ENCODE measurements around the gene CCBE1.

Gene CCBE1

GRCh38 chr18:59555995-59556659 is 141.1 kb downstream of the CCBE1 start:
- H3K9me3 ChIP-seq (ENCODE audit: control insufficient read depth in 5 of 5, low read length in 5 of 5) = peaks cover 0 to 6% (median 0%) of the 10 kb centered on the region in 5 donors
- H3K4me3 ChIP-seq (ENCODE audit: low read depth in 1 of 5, low read length in 5 of 5) = no peak overlapping the region
- H3K4me1 ChIP-seq (ENCODE audit: control insufficient read depth in 5 of 5, insufficient read depth in 5 of 5, low read length in 5 of 5) = no peaks in the 10 kb centered on the region
- H3K27ac ChIP-seq (ENCODE audit: low read depth, low read length) = no peak overlapping the region
- H3K27me3 ChIP-seq (ENCODE audit: control insufficient read depth in 5 of 5, insufficient read depth in 4 of 5, low read length in 5 of 5) = peaks cover 0 to 2% (median 0%) of the 10 kb centered on the region in 5 donors
- H3K9ac ChIP-seq (ENCODE audit: low read length in 5 of 5) = no peak overlapping the region
- H3K36me3 ChIP-seq (ENCODE audit: control insufficient read depth in 5 of 5, insufficient read depth in 5 of 5, low read length in 5 of 5) = no peaks in the 10 kb centered on the region

- Histone ChIP-seq H3K9me3 (ENCODE audit: control insufficient read depth in 5 of 5, low read length in 5 of 5) (peaks cover 0 to 6% (median 0%) of the 10 kb centered on the region in 5 donors), H3K4me3 (ENCODE audit: low read depth in 1 of 5, low read length in 5 of 5) (no peak overlapping the region), H3K27ac (ENCODE audit: low read depth, low read length) (no peak overlapping the region), H3K9ac (ENCODE audit: low read length in 5 of 5) (no peak overlapping the region), H3K27me3 (ENCODE audit: control insufficient read depth in 5 of 5, insufficient read depth in 4 of 5, low read length in 5 of 5) (peaks cover 0 to 2% (median 0%) of the 10 kb centered on the region in 5 donors), H3K4me1 (ENCODE audit: control insufficient read depth in 5 of 5, insufficient read depth in 5 of 5, low read length in 5 of 5) (peaks cover 0 to 5% (median 0%) of the 10 kb centered on the region in 5 donors), H3K36me3 (ENCODE audit: control insufficient read depth in 5 of 5, insufficient read depth in 5 of 5, low read length in 5 of 5) (no peaks in the 10 kb centered on the region)
Observed at GRCh38 chr18:59554796-59555335, 142.4 kb downstream of the CCBE1 start.

GRCh38 chr18:59553273-59553870 is 143.9 kb downstream of the CCBE1 start:
- Histone ChIP-seq H3K9ac (ENCODE audit: low read length in 5 of 5) (no peak overlapping the region), H3K4me3 (ENCODE audit: low read depth in 1 of 5, low read length in 5 of 5) (no peak overlapping the region), H3K9me3 (ENCODE audit: control insufficient read depth in 5 of 5, low read length in 5 of 5) (peaks cover 0 to 6% (median 0%) of the 10 kb centered on the region in 5 donors), H3K4me1 (ENCODE audit: control insufficient read depth in 5 of 5, insufficient read depth in 5 of 5, low read length in 5 of 5) (peaks cover 0 to 5% (median 0%) of the 10 kb centered on the region in 5 donors), H3K27me3 (ENCODE audit: control insufficient read depth in 5 of 5, insufficient read depth in 4 of 5, low read length in 5 of 5) (peaks cover 0 to 2% (median 0%) of the 10 kb centered on the region in 5 donors), H3K27ac (ENCODE audit: low read depth, low read length) (no peak overlapping the region), H3K36me3 (ENCODE audit: control insufficient read depth in 5 of 5, insufficient read depth in 5 of 5, low read length in 5 of 5) (no peaks in the 10 kb centered on the region)

- H3K4me1 ChIP-seq (ENCODE audit: control insufficient read depth in 5 of 5, insufficient read depth in 5 of 5, low read length in 5 of 5) = peaks cover 0 to 14% (median 7%) of the 10 kb centered on the region in 5 donors
- H3K27ac ChIP-seq (ENCODE audit: low read depth, low read length) = no peak overlapping the region
- H3K27me3 ChIP-seq (ENCODE audit: control insufficient read depth in 5 of 5, insufficient read depth in 4 of 5, low read length in 5 of 5) = peaks cover 0 to 2% (median 0%) of the 10 kb centered on the region in 5 donors
Observed at GRCh38 chr18:59551902-59552635, 145.2 kb downstream of the CCBE1 start.

GRCh38 chr18:59550174-59550516 is 147.1 kb downstream of the CCBE1 start:
- H3K9me3 ChIP-seq (ENCODE audit: control insufficient read depth in 5 of 5, low read length in 5 of 5) = no peaks in the 10 kb centered on the region
- H3K27me3 ChIP-seq (ENCODE audit: control insufficient read depth in 5 of 5, insufficient read depth in 4 of 5, low read length in 5 of 5) = no peaks in the 10 kb centered on the region
- H3K27ac ChIP-seq (ENCODE audit: low read depth, low read length) = no peak overlapping the region
- no peak overlapping the region for H3K9ac ChIP-seq (ENCODE audit: low read length in 5 of 5)
- no peak overlapping the region for H3K4me3 ChIP-seq (ENCODE audit: low read depth in 1 of 5, low read length in 5 of 5)
- H3K4me1 ChIP-seq (ENCODE audit: control insufficient read depth in 5 of 5, insufficient read depth in 5 of 5, low read length in 5 of 5) = peaks cover 0 to 14% (median 7%) of the 10 kb centered on the region in 5 donors
- H3K36me3 ChIP-seq (ENCODE audit: control insufficient read depth in 5 of 5, insufficient read depth in 5 of 5, low read length in 5 of 5) = no peaks in the 10 kb centered on the region

More at GRCh38 chr18:59551902-59552635, 145.2 kb downstream of the CCBE1 start:
- H3K4me3 ChIP-seq (ENCODE audit: low read depth in 1 of 5, low read length in 5 of 5) = no peak overlapping the region
- H3K36me3 ChIP-seq (ENCODE audit: control insufficient read depth in 5 of 5, insufficient read depth in 5 of 5, low read length in 5 of 5) = no peaks in the 10 kb centered on the region
- no peak overlapping the region for H3K9ac ChIP-seq (ENCODE audit: low read length in 5 of 5)
- peaks cover 0 to 2% (median 0%) of the 10 kb centered on the region in 5 donors for H3K9me3 ChIP-seq (ENCODE audit: control insufficient read depth in 5 of 5, low read length in 5 of 5)

- Histone ChIP-seq H3K4me1 (ENCODE audit: control insufficient read depth in 5 of 5, insufficient read depth in 5 of 5, low read length in 5 of 5) (peaks cover 0 to 14% (median 7%) of the 10 kb centered on the region in 5 donors), H3K27ac (ENCODE audit: low read depth, low read length) (no peak overlapping the region), H3K36me3 (ENCODE audit: control insufficient read depth in 5 of 5, insufficient read depth in 5 of 5, low read length in 5 of 5) (no peaks in the 10 kb centered on the region), H3K9ac (ENCODE audit: low read length in 5 of 5) (no peak overlapping the region), H3K4me3 (ENCODE audit: low read depth in 1 of 5, low read length in 5 of 5) (no peak overlapping the region), H3K9me3 (ENCODE audit: control insufficient read depth in 5 of 5, low read length in 5 of 5) (no peaks in the 10 kb centered on the region), H3K27me3 (ENCODE audit: control insufficient read depth in 5 of 5, insufficient read depth in 4 of 5, low read length in 5 of 5) (no peaks in the 10 kb centered on the region)
Observed at GRCh38 chr18:59549503-59550173, 147.6 kb downstream of the CCBE1 start.

GRCh38 chr18:59547581-59548182 is 149.5 kb downstream of the CCBE1 start:
- H3K9me3 ChIP-seq (ENCODE audit: control insufficient read depth in 5 of 5, low read length in 5 of 5) = no peaks in the 10 kb centered on the region
- H3K36me3 ChIP-seq (ENCODE audit: control insufficient read depth in 5 of 5, insufficient read depth in 5 of 5, low read length in 5 of 5) = no peaks in the 10 kb centered on the region
- H3K9ac ChIP-seq (ENCODE audit: low read length in 5 of 5) = no peak overlapping the region
- H3K27ac ChIP-seq (ENCODE audit: low read depth, low read length) = no peak overlapping the region
- peaks cover 0 to 14% (median 7%) of the 10 kb centered on the region in 5 donors for H3K4me1 ChIP-seq (ENCODE audit: control insufficient read depth in 5 of 5, insufficient read depth in 5 of 5, low read length in 5 of 5)
- peak overlapping the region in 2 of 5 donors; percentile 17 to 28 for H3K4me3 ChIP-seq (ENCODE audit: low read depth in 1 of 5, low read length in 5 of 5)
- no peaks in the 10 kb centered on the region for H3K27me3 ChIP-seq (ENCODE audit: control insufficient read depth in 5 of 5, insufficient read depth in 4 of 5, low read length in 5 of 5)

GRCh38 chr18:59546188-59546587 is 151.0 kb downstream of the CCBE1 start:
- H3K9me3 ChIP-seq (ENCODE audit: control insufficient read depth in 5 of 5, low read length in 5 of 5) = no peaks in the 10 kb centered on the region
- H3K9ac ChIP-seq (ENCODE audit: low read length in 5 of 5) = no peak overlapping the region
- H3K4me3 ChIP-seq (ENCODE audit: low read depth in 1 of 5, low read length in 5 of 5) = no peak overlapping the region
- peaks cover 0 to 14% (median 7%) of the 10 kb centered on the region in 5 donors for H3K4me1 ChIP-seq (ENCODE audit: control insufficient read depth in 5 of 5, insufficient read depth in 5 of 5, low read length in 5 of 5)
- H3K27ac ChIP-seq (ENCODE audit: low read depth, low read length) = no peak overlapping the region
- H3K36me3 ChIP-seq (ENCODE audit: control insufficient read depth in 5 of 5, insufficient read depth in 5 of 5, low read length in 5 of 5) = no peaks in the 10 kb centered on the region
- H3K27me3 ChIP-seq (ENCODE audit: control insufficient read depth in 5 of 5, insufficient read depth in 4 of 5, low read length in 5 of 5) = no peaks in the 10 kb centered on the region

GRCh38 chr18:59540780-59541179 is 156.4 kb downstream of the CCBE1 start:
- Histone ChIP-seq H3K27me3 (ENCODE audit: control insufficient read depth in 5 of 5, insufficient read depth in 4 of 5, low read length in 5 of 5) (no peaks in the 10 kb centered on the region), H3K27ac (ENCODE audit: low read depth, low read length) (no peak overlapping the region), H3K4me3 (ENCODE audit: low read depth in 1 of 5, low read length in 5 of 5) (no peak overlapping the region), H3K4me1 (ENCODE audit: control insufficient read depth in 5 of 5, insufficient read depth in 5 of 5, low read length in 5 of 5) (peaks cover 0 to 4% (median 0%) of the 10 kb centered on the region in 5 donors), H3K9me3 (ENCODE audit: control insufficient read depth in 5 of 5, low read length in 5 of 5) (no peaks in the 10 kb centered on the region), H3K9ac (ENCODE audit: low read length in 5 of 5) (no peak overlapping the region), H3K36me3 (ENCODE audit: control insufficient read depth in 5 of 5, insufficient read depth in 5 of 5, low read length in 5 of 5) (no peaks in the 10 kb centered on the region)
